HG03280 (cell line): ENCODE data around the gene TMEM163.

ENCODE experiments used
- ATAC-seq: cut with Tn5 transposase; IDR thresholded peaks from one replicate; pipeline ENCODE4 v1.9.1; 2021; ENCODE audit warnings: mild to moderate bottlenecking, moderate library complexity; ENCODE audit not compliant: unreplicated experiment

TMEM163 gene

GRCh38 chr2:134446383-134447017, 272.3 kb downstream of the TMEM163 start:
- no peak for ATAC-seq

GRCh38 chr2:134445985-134446382, 272.8 kb downstream of the TMEM163 start:
- ATAC-seq, result no peak

- ATAC-seq, result no peak
Observed at GRCh38 chr2:134445116-134445515, 273.7 kb downstream of the TMEM163 start.

GRCh38 chr2:134443814-134444480, 274.9 kb downstream of the TMEM163 start:
- ATAC-seq, result no peak

GRCh38 chr2:134441153-134441863, 277.5 kb downstream of the TMEM163 start:
- ATAC-seq, result no peak

GRCh38 chr2:134440336-134440909, 278.4 kb downstream of the TMEM163 start:
- no peak for ATAC-seq

GRCh38 chr2:134438371-134438770, 280.4 kb downstream of the TMEM163 start:
- no peak for ATAC-seq

- no peak for ATAC-seq
Observed at GRCh38 chr2:134436706-134437105, 282.1 kb downstream of the TMEM163 start.

- no peak for ATAC-seq
Observed at GRCh38 chr2:134435936-134436335, 282.9 kb downstream of the TMEM163 start.

- ATAC-seq, result no peak
Observed at GRCh38 chr2:134435505-134435904, 283.3 kb downstream of the TMEM163 start.

- no peak for ATAC-seq
Observed at GRCh38 chr2:134433979-134434378, 284.8 kb downstream of the TMEM163 start.

GRCh38 chr2:134433469-134433868, 285.3 kb downstream of the TMEM163 start:
- no peak for ATAC-seq

- ATAC-seq, result no peak
Observed at GRCh38 chr2:134432435-134432883, 286.3 kb downstream of the TMEM163 start.

- ATAC-seq, result no peak
Observed at GRCh38 chr2:134431838-134432434, 286.9 kb downstream of the TMEM163 start.

GRCh38 chr2:134429886-134430285, 288.9 kb downstream of the TMEM163 start:
- no peak for ATAC-seq

GRCh38 chr2:134426721-134427120, 292.1 kb downstream of the TMEM163 start:
- no peak for ATAC-seq

- ATAC-seq, result no peak
Observed at GRCh38 chr2:134425724-134426496, 292.9 kb downstream of the TMEM163 start.

- no peak for ATAC-seq
Observed at GRCh38 chr2:134421556-134422328, 297.1 kb downstream of the TMEM163 start.

- no peak for ATAC-seq
Observed at GRCh38 chr2:134420920-134421319, 297.9 kb downstream of the TMEM163 start.

- no peak for ATAC-seq
Observed at GRCh38 chr2:134420259-134420658, 298.5 kb downstream of the TMEM163 start.
